Kidney glomerular epithelial cell (primary cell): ENCODE results near the gene WDR48.
"Not testable (repeated sequence)": the region's sequence is repeated elsewhere in the genome, so short reads cannot be mapped to it uniquely, and the experiment has no call there.

Experiments used
- DNase-seq: peaks from one replicate; lab custom pipeline; 2025; lab: John Stamatoyannopoulos, UW

Gene WDR48

GRCh38 chr3:39051649-39052561 is at the start of gene WDR48, which contains the start of gene SCN11A:
Gene WDR48 (plus strand): TSS chr3:39052016. CDS start chr3:39052026, 10 bp downstream.
Gene SCN11A (minus strand): TSS chr3:39051944. CDS start chr3:38950362, 101,582 bp downstream.
- peak; percentile 80 for DNase-seq

DNA sequence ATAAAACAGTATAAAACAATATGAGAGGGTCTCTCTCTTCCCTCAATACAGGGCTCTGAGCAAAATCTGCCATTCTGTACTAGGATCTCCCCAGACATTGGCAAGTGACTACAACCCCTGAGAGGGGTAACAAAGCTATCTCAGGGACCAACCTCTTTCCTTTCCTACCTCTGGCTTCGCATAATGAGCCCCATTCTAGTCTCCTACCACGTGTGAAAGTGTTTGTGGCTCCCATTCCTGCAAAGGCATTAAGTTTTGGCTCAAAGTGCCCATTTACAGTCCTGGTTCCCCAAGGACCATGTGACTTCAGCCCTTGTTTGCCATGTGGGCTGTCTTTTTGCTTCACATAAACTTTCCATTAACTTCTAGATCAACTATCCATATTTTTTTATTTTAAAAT is 46.5 kb upstream of the WDR48 start:
- no peak for DNase-seq

GRCh38 chr3:39011191-39011736 is 40.6 kb upstream of the WDR48 start:
- no peak for DNase-seq

GRCh38 chr3:39013289-39013688 is 38.5 kb upstream of the WDR48 start:
- DNase-seq, result no peak

DNA sequence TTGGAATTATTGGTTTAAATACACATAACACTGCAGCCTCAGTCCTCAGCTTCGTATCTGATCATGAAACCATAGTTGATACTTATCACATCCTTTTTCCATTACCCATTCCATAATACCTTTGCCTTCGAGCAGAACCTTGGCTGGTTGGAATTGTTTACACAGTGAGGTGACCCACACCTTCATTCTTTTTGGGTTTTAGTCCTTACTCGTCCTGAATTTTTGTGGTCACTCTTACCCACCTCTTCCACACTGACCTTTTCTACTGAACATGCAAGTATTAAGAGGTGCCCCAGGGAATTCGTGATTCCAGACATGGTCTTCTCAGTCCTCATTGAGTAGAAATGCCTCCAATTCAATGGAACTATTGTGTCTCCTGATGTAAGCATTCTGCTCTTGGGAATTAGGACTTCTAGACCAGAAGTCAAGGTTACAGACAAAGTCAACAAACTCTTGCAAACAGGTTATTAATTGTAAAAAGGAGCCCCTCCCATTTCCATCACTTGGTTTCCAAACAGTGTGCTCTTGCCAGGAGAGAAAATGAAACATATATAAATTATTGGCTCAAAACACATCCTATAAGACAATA is 37.8 kb upstream of the WDR48 start:
- DNase-seq, result no peak

DNA sequence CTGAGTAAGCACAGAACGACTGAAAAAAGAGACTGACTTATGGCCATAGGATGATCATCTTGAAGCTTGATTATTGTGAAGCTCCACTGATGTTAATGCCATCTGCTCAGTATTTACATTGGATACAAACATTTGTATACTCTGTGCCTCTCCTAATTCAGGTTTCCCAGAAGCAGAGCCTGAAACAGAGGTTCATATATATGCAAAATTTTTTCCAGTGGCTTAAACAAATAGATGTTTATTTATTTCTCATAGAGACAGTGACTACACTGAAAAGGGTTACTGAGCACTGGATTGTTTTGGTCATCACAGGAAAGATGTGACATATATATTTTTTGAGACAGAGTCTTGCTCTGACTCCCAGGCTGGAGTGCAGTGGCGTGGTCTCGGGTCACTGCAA is 36.4 kb upstream of the WDR48 start:
- no peak for DNase-seq

DNA sequence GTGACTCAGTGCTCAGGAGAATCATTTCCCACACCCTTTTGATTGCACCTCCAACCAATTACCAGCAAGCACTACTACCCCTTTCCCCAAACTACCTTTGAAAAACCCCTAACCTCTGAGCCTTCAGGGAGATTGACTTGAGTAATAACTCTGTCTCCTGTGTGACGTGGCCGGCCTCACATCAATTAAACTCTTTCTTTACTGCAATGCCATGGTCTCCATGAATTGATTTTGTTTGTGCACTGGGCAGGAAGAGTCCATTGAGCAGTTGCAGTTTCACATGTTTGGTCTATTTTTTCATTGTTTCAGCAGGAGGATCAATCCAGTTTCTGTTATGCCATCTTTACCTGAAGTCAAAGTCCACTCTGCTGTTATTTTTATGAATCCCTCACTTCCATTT is 32.5 kb upstream of the WDR48 start:
- no peak for DNase-seq

- no peak for DNase-seq
Observed at GRCh38 chr3:39021029-39021428, 30.8 kb upstream of the WDR48 start.

DNA sequence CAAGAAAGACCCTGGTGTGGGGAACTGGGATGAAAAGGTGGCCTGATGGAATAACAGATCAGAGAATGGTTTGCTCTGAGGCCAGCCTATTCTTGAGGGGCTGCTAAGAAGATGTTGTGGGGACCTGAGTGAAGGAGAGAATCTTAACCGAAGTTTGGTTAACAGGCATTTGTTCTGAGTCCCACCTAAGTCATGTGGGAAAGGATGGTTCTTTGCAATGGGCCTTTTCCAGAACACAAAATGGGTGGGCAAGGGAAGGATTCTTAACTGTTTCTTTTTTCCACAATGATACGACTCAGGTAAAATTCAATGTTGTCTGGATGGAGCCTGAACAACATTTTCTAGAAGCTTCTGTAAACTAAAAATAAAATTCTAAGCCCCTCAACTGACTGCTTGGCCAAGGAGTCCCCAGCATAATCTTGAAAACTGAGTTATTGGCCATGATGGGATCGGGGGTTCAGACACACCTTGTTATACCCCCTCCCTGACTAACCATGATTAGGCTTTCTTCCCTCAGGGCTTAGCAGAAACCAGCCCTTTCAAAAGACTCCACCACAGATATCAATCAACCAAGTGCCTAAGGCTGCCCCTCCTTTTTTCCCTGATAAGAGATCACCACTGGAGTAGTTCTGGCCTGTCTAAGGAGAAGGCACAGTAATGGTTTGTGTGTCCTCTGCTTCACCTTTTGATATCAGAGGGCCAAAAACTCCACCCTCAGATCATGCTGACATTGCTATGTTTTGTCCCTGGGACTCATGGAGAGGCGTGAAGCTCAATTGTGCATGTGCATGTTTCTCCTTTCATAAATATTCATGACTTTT is 30.1 kb upstream of the WDR48 start:
- no peak for DNase-seq

DNA sequence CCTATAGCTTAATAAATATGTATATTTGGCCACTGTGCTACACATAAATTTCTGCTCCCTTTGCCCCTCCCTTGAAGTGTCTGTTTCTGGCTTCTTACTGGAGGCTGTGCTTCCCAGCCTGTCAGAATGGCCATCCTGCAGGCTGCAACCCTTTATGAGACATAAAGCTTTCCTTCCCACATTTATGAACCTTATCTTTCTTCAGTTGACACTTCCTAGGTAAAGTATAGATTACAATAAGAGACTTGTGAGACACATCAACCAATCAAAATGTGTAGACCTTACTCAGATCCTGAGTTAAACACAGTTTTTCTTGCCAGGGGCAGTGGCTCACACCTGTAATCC is 29.6 kb upstream of the WDR48 start:
- DNase-seq, result no peak

GRCh38 chr3:39024497-39024896 is 27.3 kb upstream of the WDR48 start:
- no peak for DNase-seq

DNA sequence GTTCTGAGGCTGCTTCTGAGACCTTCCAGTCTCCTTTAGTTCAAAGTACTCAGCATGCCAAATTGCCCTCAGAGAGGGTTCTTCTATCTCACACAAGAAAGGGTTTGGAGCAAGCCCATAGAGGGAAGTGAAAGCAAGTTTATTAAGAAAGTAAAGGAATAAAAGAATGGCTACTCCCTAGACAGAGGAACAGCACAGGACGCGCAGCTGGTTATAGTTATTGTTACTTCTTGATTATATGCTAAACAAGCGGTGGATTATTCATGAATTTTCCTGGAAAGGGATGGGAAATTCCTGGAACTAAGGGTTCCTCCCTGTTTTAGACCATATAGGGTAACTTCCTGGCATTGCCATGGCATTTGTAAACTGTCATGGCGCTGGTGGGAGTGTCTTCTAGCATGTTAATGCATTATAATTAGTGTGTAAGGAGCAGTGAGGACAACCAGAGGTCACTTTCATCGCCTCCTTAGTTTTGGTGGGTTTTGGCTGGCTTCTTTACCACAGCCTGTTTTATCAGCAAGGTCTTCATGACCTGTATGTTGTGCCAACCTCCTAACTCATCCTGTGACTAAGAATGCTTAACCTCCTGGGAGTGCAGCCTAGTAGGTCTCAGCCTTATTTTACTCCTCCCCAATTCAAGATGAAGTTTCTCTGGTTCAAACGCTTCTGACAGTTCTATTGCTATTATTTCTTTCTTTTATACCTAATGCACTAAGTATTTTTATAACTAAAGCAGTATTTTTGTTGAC is 26.4 kb upstream of the WDR48 start:
- no peak for DNase-seq

- no peak for DNase-seq
Observed at GRCh38 chr3:39028546-39028945, 23.3 kb upstream of the WDR48 start.

DNA sequence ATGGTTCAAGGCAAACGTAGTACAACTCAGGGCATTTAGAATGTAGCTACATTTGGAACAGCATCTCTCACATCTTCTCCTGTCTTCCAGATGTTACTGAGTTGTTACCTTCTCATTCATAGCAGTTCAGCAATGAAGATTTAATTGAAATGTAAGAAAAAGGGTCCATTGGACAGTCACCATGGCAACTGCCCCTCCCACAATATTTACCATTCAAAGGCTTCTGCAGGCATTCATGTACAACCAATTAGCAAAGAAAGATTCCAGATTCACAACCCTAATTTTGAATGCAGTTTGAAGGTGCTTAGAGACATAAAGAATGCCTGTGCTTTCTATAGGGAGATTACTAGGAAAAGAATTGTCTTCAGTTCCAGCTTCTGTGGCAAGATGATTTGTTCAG is 22.3 kb upstream of the WDR48 start:
- no peak for DNase-seq

DNA sequence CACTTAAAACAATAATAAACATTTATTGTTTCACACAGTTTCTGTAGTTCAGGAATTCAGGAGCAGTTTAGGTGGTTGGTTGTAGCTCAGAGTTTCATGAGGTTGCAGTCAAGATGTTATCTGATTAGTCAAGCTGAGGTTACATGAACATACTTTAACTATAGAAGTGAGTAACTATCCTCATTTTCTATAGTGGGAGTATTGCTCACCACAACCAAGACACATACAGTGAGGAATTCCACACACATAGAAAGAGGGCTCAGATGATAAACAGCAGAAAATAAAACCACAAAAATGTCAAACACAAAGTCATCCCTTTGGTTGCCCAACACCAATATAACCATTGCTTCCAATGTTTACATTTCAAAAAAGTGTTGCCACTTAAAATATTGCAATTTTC is 13.7 kb upstream of the WDR48 start:
- DNase-seq, result peak; percentile 34

- no peak for DNase-seq
Observed at GRCh38 chr3:39050029-39050428, 1.8 kb upstream of the WDR48 start.

DNA sequence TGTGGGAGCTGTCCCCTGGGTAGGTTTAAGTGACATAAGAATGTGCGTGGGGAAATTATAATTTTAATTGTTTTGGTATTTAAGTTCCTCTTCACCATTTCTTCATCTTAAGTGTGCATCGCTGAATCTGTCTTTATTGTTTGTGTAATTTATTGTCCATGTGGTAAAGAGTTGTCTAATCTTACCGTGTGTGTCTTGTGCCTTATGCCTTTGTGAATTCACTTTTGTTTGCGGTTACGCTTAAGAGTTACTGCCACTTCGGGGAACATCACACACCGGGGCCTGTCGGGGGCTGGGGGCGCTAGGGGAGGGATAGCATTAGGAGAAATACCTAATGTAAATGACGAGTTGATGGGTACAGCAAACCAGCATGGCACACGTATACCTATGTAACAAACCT is 767 bp downstream of the WDR48 start:
- no peak for DNase-seq

GRCh38 chr3:39053696-39054095 is 1.9 kb downstream of the WDR48 start:
- no peak for DNase-seq

DNA sequence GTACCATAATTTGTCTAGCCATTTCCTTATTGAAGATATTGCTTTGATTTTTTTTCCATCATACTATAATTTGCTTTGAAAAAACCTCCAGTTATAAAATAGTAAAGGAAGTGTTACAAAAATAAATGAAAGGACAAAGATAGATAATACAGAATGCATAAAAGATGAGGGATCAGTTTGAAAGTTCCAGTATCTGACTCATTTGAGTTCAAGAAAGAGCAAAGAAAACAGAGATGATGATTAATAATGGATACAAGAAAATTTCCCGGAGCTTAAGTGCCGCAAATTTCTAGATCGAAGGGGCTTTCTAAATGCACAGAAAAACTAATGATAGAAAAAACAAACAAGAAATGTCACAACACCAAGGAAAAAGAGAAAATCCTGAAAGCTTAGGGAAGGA is 4.3 kb downstream of the WDR48 start:
- peak; percentile 8 for DNase-seq

- not testable (repeated sequence) for DNase-seq
Observed at GRCh38 chr3:39061228-39061627, 9.4 kb downstream of the WDR48 start.

DNA sequence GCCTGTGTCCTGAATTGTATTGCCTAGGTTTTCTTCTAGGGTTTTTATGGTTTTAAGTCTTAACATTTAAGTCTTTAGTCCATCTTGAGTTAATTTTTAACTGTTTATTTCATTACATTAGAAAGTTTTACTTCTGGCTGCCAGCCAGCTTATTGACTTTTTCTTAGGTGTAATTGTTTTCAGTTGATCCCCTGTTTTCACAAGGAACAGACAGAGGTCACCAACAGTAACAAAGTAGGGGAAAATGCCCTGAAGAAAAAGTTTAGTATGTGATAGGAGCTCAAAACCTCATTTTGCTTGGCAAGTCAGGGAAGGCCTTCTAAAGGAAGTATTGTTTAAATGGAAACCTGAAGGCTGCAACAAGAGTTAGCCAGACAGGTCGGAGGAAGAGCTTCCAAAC is 10.4 kb downstream of the WDR48 start:
- DNase-seq, result no peak

- DNase-seq, result no peak
Observed at GRCh38 chr3:39063143-39063542, 11.3 kb downstream of the WDR48 start.
